ENCODE data around the gene VPS37C.

- no peak for TF ChIP-seq POLR2A (IDR thresholded peaks at IDR 0.05)
- TF ChIP-seq, protein P1, sequence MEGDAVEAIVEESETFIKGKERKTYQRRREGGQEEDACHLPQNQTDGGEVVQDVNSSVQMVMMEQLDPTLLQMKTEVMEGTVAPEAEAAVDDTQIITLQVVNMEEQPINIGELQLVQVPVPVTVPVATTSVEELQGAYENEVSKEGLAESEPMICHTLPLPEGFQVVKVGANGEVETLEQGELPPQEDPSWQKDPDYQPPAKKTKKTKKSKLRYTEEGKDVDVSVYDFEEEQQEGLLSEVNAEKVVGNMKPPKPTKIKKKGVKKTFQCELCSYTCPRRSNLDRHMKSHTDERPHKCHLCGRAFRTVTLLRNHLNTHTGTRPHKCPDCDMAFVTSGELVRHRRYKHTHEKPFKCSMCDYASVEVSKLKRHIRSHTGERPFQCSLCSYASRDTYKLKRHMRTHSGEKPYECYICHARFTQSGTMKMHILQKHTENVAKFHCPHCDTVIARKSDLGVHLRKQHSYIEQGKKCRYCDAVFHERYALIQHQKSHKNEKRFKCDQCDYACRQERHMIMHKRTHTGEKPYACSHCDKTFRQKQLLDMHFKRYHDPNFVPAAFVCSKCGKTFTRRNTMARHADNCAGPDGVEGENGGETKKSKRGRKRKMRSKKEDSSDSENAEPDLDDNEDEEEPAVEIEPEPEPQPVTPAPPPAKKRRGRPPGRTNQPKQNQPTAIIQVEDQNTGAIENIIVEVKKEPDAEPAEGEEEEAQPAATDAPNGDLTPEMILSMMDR (IDR thresholded peaks at IDR 0.05) = no peak
These were observed 10.7 kb upstream of the VPS37C start for GRCh38 chr11:61171907-61172306.

Measured in body of pancreas (tissue), 4 donors.